Small intestine (tissue), 7 donors: Measurements from ENCODE around the gene HMGN1. TPM values are rescaled to one million over a fixed set of nuclear protein-coding genes. Genes with fewer than 3 reads are reported as not detected.

Experiments
- DNase-seq, 2 donors: peaks; one replicate each; pipeline versions ENCODE4 v3.0.0 to v3.0.0-alpha.2; 2013
- FAIRE-seq: peaks from 2 replicates; lab custom pipeline; 2012; peaks lifted over from hg19 to GRCh38; lab: Jason Lieb, UNC
- H3K27ac ChIP-seq, 3 donors: one replicate each; pipeline ENCODE4 v1.5.1; 2013; ENCODE audit warnings: low read length in 2 of 3, mild to moderate bottlenecking in 2 of 3, control low read depth in 1 of 3, inconsistent platforms in 1 of 3, low read depth in 1 of 3, moderate library complexity in 1 of 3
- H3K27me3 ChIP-seq, 3 donors: one replicate each; pipeline ENCODE4 v1.6.1; 2013; ENCODE audit warnings: low read length in 3 of 3, inconsistent platforms in 1 of 3; ENCODE audit not compliant: control insufficient read depth in 3 of 3, insufficient read depth in 3 of 3
- H3K36me3 ChIP-seq, 3 donors: one replicate each; pipeline ENCODE4 v1.6.1; 2013; ENCODE audit warnings: low read length in 3 of 3, inconsistent platforms in 1 of 3, low read depth in 1 of 3, mild to moderate bottlenecking in 1 of 3, moderate library complexity in 1 of 3; ENCODE audit not compliant: control insufficient read depth in 3 of 3, insufficient read depth in 2 of 3
- H3K4me1 ChIP-seq, 3 donors: one replicate each; pipeline ENCODE4 v1.6.1; 2013; ENCODE audit warnings: low read length in 2 of 3, inconsistent platforms in 1 of 3, low read depth in 1 of 3, mild to moderate bottlenecking in 1 of 3, moderate library complexity in 1 of 3; ENCODE audit not compliant: control insufficient read depth in 3 of 3, insufficient read depth in 2 of 3
- H3K4me3 ChIP-seq, 3 donors: one replicate each; pipeline ENCODE4 v1.5.1; 2013; ENCODE audit warnings: low read length in 3 of 3, control low read depth in 1 of 3, inconsistent platforms in 1 of 3, low read depth in 1 of 3, mild to moderate bottlenecking in 1 of 3, moderate library complexity in 1 of 3
- H3K9me3 ChIP-seq, 2 donors: one replicate each; pipeline ENCODE4 v1.6.1; 2013; ENCODE audit warnings: low read depth in 1 of 2, low read length in 1 of 2; ENCODE audit not compliant: control insufficient read depth in 2 of 2, insufficient read depth in 1 of 2
- WGBS, 3 donors: extraction: QIAGEN DNeasy Blood & Tissue Kit; methylation state at CpG; one replicate each; pipeline ENCODE4 v1.1.7; 2013; 5-methylcytosine and 5-hydroxymethylcytosine counted together
- polyA plus RNA-seq, 4 donors: library from polyadenylated mRNA; stranded (reverse) in 3 of 4; unstranded in 1 of 4; fragments of 200-250 nt in 3 of 4; fragments of 120-200 nt in 1 of 4; gene quantifications; one replicate each; pipeline versions ENCODE4 v1.2.1 to v1.2.3, GENCODE V29; 2013
- donor health status: healthy with polysubstance abuse.
- donor health status: control.
- donor health status: control.
- donor health status: Bipolar disorder and iron deficiency.
- donor health status: healthy.

Gene HMGN1
- polyA plus RNA-seq, 4 donors = 126 to 396 (median 185) TPM

DNA sequence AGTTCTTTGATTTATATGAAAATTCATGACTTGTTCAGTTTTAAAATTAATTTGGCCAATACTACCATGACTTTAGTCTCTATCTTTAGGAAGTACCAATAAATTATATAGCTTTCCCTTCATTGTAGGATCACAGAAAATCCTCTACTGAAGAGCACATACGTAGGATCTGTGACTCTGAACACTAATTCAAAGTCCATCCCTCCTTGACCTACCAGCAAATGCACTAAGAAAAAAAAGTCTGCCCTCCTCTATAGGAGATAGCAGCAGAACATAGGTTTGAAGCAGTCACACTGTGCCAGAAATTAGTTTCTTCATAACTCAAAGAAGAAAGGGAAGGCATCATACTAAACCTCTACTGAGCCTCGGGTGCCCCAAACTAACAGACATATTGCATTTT lies 52.0 kb downstream of the HMGN1 start:
- H3K4me3 ChIP-seq = no peak overlapping the region
- FAIRE-seq (no peak), DNase-seq (peak; percentile 54)
- peak overlapping the region in 1 of 3 donors; percentile 33 for H3K27ac ChIP-seq
- peaks cover 15 to 30% (median 16%) of the 10 kb centered on the region in 3 donors for H3K36me3 ChIP-seq
- no peaks in the 10 kb centered on the region for H3K27me3 ChIP-seq
- H3K4me1 ChIP-seq = peaks cover 0 to 2% (median 0%) of the 10 kb centered on the region in 3 donors
- WGBS, 3 donors = 34 to 72% (median 54%) methylated on average over 2 of the region's 2 CpGs
- peaks cover 0 to 12% of the 10 kb centered on the region in 2 donors for H3K9me3 ChIP-seq

Other genes starting within 250 kb of the HMGN1 start
- gene PSMG1, start 165.6 kb downstream of the HMGN1 start, polyA plus RNA-seq = 10 to 100 TPM; 27.3 to 68.2 (median 48.7) TPM
- 10 to 100 TPM in 2 of 4 donors, 1 to 10 TPM in 2; 8.6 to 33.5 (median 9.9) TPM for gene BRWD1, start 35.5 kb downstream of the HMGN1 start, polyA plus RNA-seq
- gene LCA5L, start 96.7 kb upstream of the HMGN1 start, polyA plus RNA-seq = 1 to 10 TPM in 1 of 4 donors, under 1 TPM in 1, not detected in 2; 0.85 to 1.5 TPM
- 1 to 10 TPM; 2.6 to 8.7 (median 4.3) TPM for gene SH3BGR, start 102.9 kb upstream of the HMGN1 start, polyA plus RNA-seq